OCI-LY7 (cell line): ENCODE data around the gene EI24.

ENCODE experiments used
- CTCF ChIP-seq: fragments of 200-600 bp; sonication (generic); conservative IDR thresholded peaks from 2 replicates; pipeline ENCODE4 v1.5.1; 2014; ENCODE audit warnings: mild to moderate bottlenecking, antibody characterized with exemption, low read length, moderate library complexity, mixed read lengths
- EZH2phosphoT487 ChIP-seq: fragments of 200-600 bp; sonication (generic); IDR thresholded peaks from 2 replicates; pipeline ENCODE4 v1.6.1; 2018; ENCODE audit warnings: low read depth, borderline replicate concordance, mild to moderate bottlenecking, mixed run types, antibody characterized with exemption, low read length, moderate library complexity, mixed read lengths

GRCh38 chr11:125570952-125571351 lies 1.7 kb downstream of the EI24 start:
- TF ChIP-seq EZH2phosphoT487, result no peak
- TF ChIP-seq CTCF, result no peak
